Muscle of back (tissue), 11 donors: ENCODE measurements around the gene GPC1. TPM values are rescaled to one million over a fixed set of nuclear protein-coding genes. Genes with fewer than 3 reads are reported as not detected.
A peak's percentile ranks its signal among the peaks of the same experiment; 100 is the strongest.

Source experiments
- DNase-seq, 3 donors: peaks; one replicate each; pipeline versions ENCODE4 v3.0.0 to v3.0.0-alpha.2; 2013
- polyA plus RNA-seq, 10 donors: library from polyadenylated mRNA; unstranded; fragments of 120-200 nt; gene quantifications; one replicate each; pipeline ENCODE4 v1.2.1, GENCODE V29; 2013; ENCODE audit not compliant: insufficient read length in 10 of 10

The GPC1 gene
- polyA plus RNA-seq, 10 donors, result 62.2 to 112 (median 88.4) TPM

DNA sequence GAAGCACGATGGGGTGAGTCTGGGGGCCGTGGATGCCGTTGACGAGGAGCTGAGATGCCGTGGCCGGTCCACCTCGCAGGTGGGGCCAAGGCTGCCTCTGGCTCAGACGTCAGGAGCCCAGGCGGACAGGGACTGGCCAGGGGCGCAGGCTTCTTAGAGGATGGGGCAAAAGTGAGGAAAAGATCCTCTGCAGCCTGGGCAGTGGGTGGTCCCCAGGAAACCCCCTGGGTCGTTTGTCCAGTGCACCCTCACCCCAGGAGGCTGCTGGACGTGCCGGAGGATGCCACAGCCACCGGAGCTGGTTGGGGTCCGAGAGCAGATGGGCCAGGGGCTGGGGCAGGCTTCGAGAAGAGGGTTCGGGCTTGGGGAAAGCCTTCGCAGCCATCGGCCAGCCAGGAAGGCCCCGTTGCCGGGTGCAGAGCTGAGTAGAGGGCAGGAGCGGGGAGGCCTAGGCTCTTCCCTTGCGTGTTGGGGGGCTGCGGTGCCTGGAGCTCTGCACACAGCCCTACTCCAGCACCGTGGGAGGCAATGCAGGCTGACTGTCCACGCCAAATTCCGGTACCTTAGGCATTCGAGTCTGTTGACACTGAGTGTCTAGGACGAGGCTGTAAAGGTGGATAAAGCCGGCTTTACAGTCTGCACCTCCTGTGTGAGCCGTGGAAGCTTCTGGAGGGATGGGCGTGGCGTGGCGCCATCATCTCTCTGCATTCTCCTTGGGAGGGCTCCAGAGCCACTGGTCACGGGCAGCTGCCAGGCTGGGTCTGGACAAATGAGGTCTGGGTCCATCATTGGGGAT lies 18.8 kb downstream of the GPC1 start:
- no peak for DNase-seq

- no peak for DNase-seq
Measured at GRCh38 chr2:240455272-240455646, 19.8 kb downstream of the GPC1 start.

- no peak for DNase-seq
Measured at GRCh38 chr2:240455647-240456446, 20.4 kb downstream of the GPC1 start.

GRCh38 chr2:240456447-240457222 lies 21.2 kb downstream of the GPC1 start:
- DNase-seq, result no peak

DNA sequence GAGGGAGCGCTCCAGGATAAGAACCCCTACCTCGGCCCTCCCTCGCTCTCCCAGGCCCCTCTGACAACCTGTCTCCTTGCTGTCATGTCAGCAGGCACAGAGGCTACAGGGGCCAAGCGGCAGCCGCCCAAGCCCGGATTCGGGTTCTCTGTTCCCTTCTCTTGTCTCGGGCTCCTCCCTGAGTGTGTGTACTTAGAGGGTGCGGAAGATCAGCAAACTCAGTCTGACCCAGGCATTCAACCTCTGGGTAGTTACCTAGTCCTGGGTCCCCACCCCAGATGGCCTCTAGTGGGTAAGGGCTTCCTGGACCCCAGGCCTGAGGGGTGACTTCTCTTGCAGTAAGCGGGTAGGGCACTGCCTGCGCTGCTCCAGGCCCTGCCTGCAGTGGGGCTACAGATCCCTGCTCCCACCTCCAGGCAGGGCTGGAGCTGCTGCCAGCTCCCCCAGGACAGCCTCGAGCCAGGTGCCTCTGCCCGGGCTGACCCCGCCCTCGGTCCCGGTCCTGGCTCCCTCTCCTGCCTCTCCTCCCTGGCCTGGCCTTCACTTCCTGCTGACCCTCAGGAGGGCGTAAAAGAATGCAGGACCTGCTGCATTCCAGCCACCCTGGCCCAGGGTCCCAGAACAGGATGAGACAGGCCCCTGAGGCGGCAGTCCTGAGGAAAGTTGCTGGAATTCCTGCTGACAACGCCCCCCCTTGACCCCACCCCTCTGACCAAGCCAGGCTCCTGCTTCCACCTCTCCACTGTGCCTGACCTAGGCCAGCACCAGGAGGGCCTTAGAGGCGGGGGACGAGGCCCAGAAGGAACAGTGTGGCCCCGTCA lies 22.0 kb downstream of the GPC1 start:
- no peak for DNase-seq

GRCh38 chr2:240458044-240458899 lies 22.8 kb downstream of the GPC1 start:
- DNase-seq, result no peak

- no peak for DNase-seq
Measured at GRCh38 chr2:240458900-240459391, 23.5 kb downstream of the GPC1 start.

DNA sequence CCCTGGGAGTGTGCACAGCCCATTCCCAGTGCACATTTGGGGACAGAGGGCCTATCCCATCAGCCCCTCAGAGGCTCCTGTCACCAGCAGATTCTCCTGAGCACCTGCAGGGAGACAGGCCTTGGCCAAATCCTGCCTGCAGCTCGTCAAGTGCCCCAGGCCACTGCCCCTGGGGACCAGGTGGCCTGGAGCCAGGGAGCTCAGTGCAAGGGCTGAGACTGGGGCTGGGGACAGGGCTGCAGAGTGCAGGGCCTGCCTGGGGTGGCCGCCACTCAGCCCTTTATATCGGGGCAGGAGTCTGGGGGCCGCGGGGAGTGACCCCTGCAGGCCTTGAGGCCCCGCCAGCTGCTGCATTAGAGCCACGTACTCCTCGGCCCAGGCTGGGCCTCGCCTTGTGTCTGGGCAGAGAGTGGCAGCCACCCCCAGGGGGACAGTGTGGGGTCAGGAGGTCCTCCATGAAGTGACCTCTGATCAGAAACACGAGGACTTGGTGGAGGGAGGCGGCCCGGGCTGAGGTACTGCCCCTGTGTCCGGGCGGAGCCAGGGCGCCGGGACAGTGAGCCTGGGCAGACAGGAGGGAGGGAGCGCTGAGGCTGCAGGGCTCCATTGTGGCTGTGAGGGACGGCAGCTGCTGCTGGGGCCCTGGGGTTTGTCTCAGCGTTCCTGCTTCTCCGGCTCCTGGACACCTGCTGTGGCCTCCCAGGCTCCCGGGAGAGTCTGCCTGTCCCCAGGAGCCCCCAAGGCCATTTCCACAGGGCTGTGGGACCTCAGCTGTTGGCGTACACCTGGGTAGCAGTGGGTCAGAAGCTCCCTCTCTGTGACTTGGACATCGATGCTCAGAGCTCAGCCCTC lies 24.2 kb downstream of the GPC1 start:
- peak; percentile 42 to 62 (median 53) for DNase-seq

- no peak for DNase-seq
Measured at GRCh38 chr2:240460253-240460711, 24.8 kb downstream of the GPC1 start.

DNA sequence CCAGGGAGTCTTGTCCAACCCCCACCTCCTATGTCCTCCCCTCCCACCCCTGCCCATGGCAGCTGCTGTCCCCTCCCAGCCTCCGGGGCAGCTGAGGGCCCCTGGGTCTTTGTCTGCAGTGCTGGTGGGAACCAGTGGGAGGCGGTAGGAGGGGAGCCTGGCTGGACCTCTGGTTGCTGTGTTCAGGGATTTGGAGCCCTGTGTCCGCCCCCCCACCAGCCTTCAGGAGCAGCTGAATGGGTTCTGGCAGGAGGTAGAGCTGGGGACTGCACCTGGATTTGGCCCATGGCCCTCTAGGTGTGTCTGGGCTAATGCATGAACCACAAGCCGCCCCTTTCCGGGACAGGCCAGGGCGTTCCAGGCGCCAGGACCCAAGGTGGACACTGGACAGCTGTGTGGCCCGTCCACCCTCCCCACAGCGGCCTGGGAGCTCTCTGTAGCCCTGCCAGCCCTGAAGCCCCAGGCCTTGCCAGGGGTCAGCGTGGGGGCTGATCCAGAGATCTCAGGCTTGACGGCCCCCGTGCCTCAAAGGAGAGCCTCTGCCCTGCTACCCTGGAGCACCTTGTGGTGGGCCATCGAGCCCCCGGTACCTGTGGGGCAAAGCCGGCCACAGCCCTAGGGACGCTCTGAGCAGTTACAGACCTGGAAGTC lies 25.4 kb downstream of the GPC1 start:
- DNase-seq, result no peak

GRCh38 chr2:240461471-240462072 lies 26.1 kb downstream of the GPC1 start:
- DNase-seq, result no peak

- no peak for DNase-seq
Measured at GRCh38 chr2:240462073-240462706, 26.7 kb downstream of the GPC1 start.

DNA sequence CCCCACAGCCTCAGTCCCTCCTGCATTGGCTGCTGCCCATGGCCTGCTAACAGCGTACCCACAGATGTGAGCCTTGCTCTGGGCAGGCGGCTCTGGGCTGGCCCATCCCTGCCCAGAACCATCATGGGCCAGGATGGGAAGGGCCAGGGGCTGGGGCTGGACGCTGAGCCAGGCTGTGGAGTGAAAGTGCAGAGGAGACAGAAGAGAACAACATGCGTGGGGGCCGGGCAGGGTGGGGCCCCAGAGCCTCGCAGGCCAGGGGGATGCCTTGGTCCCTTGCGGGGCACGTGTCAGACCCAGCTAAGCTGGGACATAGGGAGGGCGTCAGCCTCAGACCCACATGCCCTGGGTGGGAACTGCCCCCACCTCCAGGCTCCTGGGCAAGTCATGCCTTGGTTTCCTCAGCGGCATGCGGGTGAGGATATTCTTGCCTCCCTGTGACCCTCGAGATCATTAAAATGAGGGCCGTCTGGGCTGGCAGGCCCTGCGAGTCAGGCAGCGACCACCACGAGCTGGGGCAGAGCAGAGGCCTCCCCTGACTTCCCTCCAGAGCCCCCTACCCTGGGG lies 27.3 kb downstream of the GPC1 start:
- DNase-seq, result no peak

DNA sequence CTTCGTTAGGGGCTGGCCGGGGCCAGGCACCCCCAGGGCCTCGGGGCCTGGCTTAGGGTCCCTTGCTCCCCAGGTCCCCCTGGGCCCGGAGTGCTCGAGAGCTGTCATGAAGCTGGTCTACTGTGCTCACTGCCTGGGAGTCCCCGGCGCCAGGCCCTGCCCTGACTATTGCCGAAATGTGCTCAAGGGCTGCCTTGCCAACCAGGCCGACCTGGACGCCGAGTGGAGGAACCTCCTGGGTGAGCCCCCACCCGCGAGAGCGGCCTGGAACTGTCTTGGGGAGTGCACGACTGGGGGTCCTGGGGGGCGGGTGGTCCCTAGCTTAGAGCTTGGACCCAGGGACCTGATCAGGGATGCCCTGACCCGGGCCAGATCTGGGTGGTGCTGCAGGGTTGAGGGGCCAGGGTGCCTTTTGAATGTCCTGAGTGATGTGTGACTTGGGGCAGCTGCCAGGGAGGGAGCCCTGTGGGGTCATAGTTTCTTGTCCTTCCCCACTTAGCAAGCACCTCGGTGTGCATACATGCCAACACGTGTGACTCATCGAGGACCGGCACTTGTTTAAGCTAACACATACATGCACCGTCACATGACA lies 27.9 kb downstream of the GPC1 start:
- DNase-seq, result no peak

- no peak for DNase-seq
Measured at GRCh38 chr2:240463866-240464481, 28.5 kb downstream of the GPC1 start.

DNA sequence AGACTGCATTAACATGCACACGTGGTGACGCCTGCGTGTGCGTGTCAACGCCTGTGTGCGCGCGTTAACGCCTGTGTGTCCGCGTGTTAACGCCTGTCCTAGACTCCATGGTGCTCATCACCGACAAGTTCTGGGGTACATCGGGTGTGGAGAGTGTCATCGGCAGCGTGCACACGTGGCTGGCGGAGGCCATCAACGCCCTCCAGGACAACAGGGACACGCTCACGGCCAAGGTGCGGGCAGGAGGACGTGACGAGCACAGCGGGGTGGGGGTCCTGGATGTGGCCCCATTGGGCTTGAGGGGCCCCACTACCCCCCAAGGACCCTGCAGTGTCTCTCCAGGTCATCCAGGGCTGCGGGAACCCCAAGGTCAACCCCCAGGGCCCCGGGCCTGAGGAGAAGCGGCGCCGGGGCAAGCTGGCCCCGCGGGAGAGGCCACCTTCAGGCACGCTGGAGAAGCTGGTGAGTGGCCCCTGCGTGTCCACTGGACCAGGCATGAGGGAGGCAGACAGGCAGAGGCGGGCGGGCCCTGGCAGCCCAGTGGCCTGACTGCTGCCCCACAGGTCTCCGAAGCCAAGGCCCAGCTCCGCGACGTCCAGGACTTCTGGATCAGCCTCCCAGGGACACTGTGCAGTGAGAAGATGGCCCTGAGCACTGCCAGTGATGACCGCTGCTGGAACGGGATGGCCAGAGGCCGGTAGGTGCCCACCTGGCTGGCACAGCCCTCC lies 29.2 kb downstream of the GPC1 start:
- DNase-seq, result no peak
